Uterus (tissue), 2 donors: ENCODE data around the gene PRKG1.
"Not testable (repeated sequence)": the region's sequence is repeated elsewhere in the genome, so short reads cannot be mapped to it uniquely, and the experiment has no call there.

Experiments
- CTCF ChIP-seq, 4 experiments: fragments of 200-600 bp in 2 of 4; fragments of 450-650 bp in 2 of 4; sonication (generic) in 2 of 4; IDR thresholded peaks; one replicate each; pipeline ENCODE4 v1.5.1; 2016 to 2019; ENCODE audit warnings: antibody characterized with exemption in 4 of 4, mild to moderate bottlenecking in 2 of 4, moderate library complexity in 1 of 4
- POLR2A ChIP-seq, 2 donors: fragments of 450-650 bp; IDR thresholded peaks; one replicate each; pipeline ENCODE4 v1.6.1; 2016; ENCODE audit warnings: antibody characterized with exemption in 2 of 2, mild to moderate bottlenecking in 1 of 2, moderate library complexity in 1 of 2

- not testable (repeated sequence) for TF ChIP-seq CTCF, POLR2A (IDR thresholded peaks at IDR 0.05)
These were observed 1130.6 kb downstream of the PRKG1 start for GRCh38 chr10:52204906-52205305.
